Uterus (tissue), 4 donors: Measurements from ENCODE around the gene NAA15. TPM values are rescaled to one million over a fixed set of nuclear protein-coding genes. Genes with fewer than 3 reads are reported as not detected.

ENCODE experiments used
- DNase-seq, 2 donors: peaks; one replicate each; pipeline ENCODE4 v3.0.0-alpha.2; 2019 to 2020
- H3K27ac ChIP-seq, 2 donors: fragments of 200-600 bp; sonication (generic); 1 replicate in 1 of 2; 2 replicates in 1 of 2; pipeline ENCODE4 v1.5.1; 2016 to 2018
- H3K27me3 ChIP-seq, 2 donors: fragments of 200-600 bp; sonication (generic); one replicate each; pipeline ENCODE4 v1.5.1; 2018 to 2019; ENCODE audit warnings: control low read depth in 1 of 2
- H3K36me3 ChIP-seq, 2 donors: fragments of 200-600 bp; sonication (generic); one replicate each; pipeline ENCODE4 v1.5.1; 2019; ENCODE audit warnings: control low read depth in 1 of 2
- H3K4me1 ChIP-seq, 2 donors: fragments of 200-600 bp; sonication (generic); one replicate each; pipeline ENCODE4 v1.5.1; 2018 to 2019; ENCODE audit warnings: control low read depth in 1 of 2
- H3K4me3 ChIP-seq, 2 donors: fragments of 200-600 bp; sonication (generic); 1 replicate in 1 of 2; 2 replicates in 1 of 2; pipeline ENCODE4 v1.5.1; 2018 to 2019; ENCODE audit warnings: mild to moderate bottlenecking in 1 of 2
- H3K9me3 ChIP-seq, 2 donors: fragments of 200-600 bp; sonication (generic); one replicate each; pipeline ENCODE4 v1.5.1; 2019; ENCODE audit warnings: control low read depth in 1 of 2
- POLR2A ChIP-seq, 2 donors: fragments of 450-650 bp; IDR thresholded peaks; one replicate each; pipeline ENCODE4 v1.6.1; 2016; ENCODE audit warnings: antibody characterized with exemption in 2 of 2, mild to moderate bottlenecking in 1 of 2, moderate library complexity in 1 of 2
- intact Hi-C: fragments of 100-400 bp; cut with DNase I; formaldehyde crosslinking; loops from one replicate; pipeline ENCODE4 v1.15.1; 2023; ENCODE audit warnings: low total_unique reads
- total RNA-seq, 4 donors: library from RNA; depleted of rRNA in 3 of 4; stranded (reverse); fragments of >200 nt in 3 of 4; gene quantifications; one replicate each; pipeline versions ENCODE4 v1.1.0 to v1.2.4, GENCODE V29; 2014 to 2023
- TF ChIP-seq, protein P1 (sequence below), 4 experiments: fragments of 200-600 bp in 2 of 4; fragments of 450-650 bp in 2 of 4; sonication (generic) in 2 of 4; IDR thresholded peaks; one replicate each; pipeline ENCODE4 v1.5.1; 2016 to 2019; ENCODE audit warnings: antibody characterized with exemption in 4 of 4, mild to moderate bottlenecking in 2 of 4, moderate library complexity in 1 of 4
- donor health status: DM: yes; HTN: yes; CAD: no.

Gene NAA15
- total RNA-seq, 4 donors from 2014 or later = 47.1 to 75.1 (median 54.1) TPM

DNA sequence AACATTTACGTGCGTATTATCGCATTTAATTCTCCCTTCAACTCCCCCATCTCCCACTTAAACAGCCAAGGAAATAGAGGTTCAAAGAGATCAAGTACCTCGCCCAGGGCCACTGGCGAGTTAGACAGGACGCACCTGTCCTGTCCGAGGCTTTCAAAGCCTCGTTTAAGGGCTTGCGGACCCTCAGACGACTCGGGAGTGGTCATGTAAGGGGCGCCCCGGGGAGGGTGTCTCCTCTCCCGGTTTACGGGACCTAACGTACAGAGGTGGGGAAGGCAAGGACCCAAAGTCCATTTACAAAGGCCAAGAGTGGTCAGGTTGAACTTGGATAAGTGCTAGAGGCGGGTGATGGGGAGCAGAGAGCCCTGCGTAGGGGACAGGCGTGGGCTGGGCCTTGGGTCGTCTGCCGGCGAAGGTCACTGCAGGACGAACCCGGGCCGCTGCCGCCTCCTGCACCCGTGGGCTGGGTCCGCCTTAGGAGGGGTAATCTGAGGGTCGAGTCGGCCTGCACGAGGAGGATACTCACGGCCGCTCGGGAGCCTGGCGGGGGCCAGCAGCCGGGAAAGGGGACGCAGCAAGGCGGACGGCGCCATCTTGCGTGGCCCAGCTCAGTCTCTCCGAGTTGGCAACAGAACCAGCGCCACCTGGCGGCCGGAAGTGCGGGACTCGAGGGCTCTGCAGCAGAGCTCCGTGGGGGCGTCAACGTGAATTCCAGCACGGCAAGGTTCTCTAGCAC, 5.9 kb upstream of the NAA15 start:
- H3K36me3 ChIP-seq = no peaks in the 10 kb centered on the region
- no peaks in the 10 kb centered on the region for H3K27me3 ChIP-seq
- H3K27ac ChIP-seq = peak overlapping the region; percentile 84 to 87
- H3K4me3 ChIP-seq = peak overlapping the region; percentile 71 to 84
- TF ChIP-seq, protein P1, sequence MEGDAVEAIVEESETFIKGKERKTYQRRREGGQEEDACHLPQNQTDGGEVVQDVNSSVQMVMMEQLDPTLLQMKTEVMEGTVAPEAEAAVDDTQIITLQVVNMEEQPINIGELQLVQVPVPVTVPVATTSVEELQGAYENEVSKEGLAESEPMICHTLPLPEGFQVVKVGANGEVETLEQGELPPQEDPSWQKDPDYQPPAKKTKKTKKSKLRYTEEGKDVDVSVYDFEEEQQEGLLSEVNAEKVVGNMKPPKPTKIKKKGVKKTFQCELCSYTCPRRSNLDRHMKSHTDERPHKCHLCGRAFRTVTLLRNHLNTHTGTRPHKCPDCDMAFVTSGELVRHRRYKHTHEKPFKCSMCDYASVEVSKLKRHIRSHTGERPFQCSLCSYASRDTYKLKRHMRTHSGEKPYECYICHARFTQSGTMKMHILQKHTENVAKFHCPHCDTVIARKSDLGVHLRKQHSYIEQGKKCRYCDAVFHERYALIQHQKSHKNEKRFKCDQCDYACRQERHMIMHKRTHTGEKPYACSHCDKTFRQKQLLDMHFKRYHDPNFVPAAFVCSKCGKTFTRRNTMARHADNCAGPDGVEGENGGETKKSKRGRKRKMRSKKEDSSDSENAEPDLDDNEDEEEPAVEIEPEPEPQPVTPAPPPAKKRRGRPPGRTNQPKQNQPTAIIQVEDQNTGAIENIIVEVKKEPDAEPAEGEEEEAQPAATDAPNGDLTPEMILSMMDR (IDR thresholded peaks at IDR 0.05) = peak; percentile 92 to 98 (median 94)
- peak; percentile 47 to 48 for TF ChIP-seq POLR2A (IDR thresholded peaks at IDR 0.05)
- no peaks in the 10 kb centered on the region for H3K9me3 ChIP-seq
- peak; percentile 96 to 97 for DNase-seq
- peaks cover 0 to 4% of the 10 kb centered on the region in 2 donors for H3K4me1 ChIP-seq
- intact Hi-C loops = loop anchor here (10.0 kb wide), 1 partner anchor 201 kb away; no protein-coding TSS in a partner anchor

DNA sequence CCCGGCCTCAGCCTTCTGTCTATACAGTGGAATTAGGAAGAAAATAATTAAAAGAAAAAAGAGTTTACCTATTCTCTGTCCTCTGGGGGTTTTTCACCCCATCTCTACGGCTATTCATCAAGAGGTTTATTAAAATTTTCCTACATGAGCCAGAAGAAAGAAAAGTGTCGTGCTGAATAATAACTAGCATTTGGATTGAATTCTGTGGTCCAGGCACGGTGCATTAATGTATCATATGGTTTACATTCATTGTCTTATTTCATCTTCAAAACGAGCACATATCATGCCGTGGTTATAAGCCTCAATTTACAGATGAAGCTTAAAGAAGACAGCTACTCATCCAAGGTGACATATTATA, 5.4 kb upstream of the NAA15 start:
- H3K9me3 ChIP-seq = no peaks in the 10 kb centered on the region
- TF ChIP-seq, protein P1 (IDR thresholded peaks at IDR 0.05) = no peak
- TF ChIP-seq POLR2A (IDR thresholded peaks at IDR 0.05) = no peak
- H3K4me3 ChIP-seq = peak overlapping the region; percentile 71 to 84
- H3K27me3 ChIP-seq = no peaks in the 10 kb centered on the region
- H3K4me1 ChIP-seq = peaks cover 0 to 4% of the 10 kb centered on the region in 2 donors
- H3K27ac ChIP-seq = peak overlapping the region; percentile 84 to 87
- no peaks in the 10 kb centered on the region for H3K36me3 ChIP-seq
- no peak for DNase-seq
- intact Hi-C loops = loop anchor here (10.0 kb wide), 1 partner anchor 201 kb away; no protein-coding TSS in a partner anchor

DNA sequence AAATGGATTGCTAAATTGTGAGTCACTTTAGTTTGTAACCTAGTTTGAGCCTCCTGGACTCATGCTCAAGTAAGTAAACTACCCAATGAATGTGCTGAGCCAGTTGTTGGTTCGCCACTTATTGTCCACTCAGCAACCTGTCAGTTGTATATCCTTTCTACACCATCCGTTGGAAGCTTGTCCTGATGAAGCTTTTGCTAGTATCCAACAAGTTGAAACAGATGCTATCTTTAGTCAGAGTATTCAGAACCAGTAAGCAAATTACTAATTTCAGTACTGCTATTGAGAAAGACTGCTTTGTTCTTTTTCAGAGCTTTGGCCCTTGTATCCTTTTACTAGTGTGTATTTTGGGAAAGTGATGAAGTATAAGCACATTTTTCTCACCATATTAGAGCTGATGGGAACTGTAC, 4.3 kb upstream of the NAA15 start:
- peaks cover 0 to 4% of the 10 kb centered on the region in 2 donors for H3K4me1 ChIP-seq
- DNase-seq = no peak
- H3K9me3 ChIP-seq = no peaks in the 10 kb centered on the region
- intact Hi-C loops = loop anchor here (10.0 kb wide), 1 partner anchor 202 kb away; no protein-coding TSS in a partner anchor
- H3K4me3 ChIP-seq = no peak overlapping the region
- no peaks in the 10 kb centered on the region for H3K27me3 ChIP-seq
- H3K36me3 ChIP-seq = no peaks in the 10 kb centered on the region
- TF ChIP-seq, protein P1 (IDR thresholded peaks at IDR 0.05) = no peak
- TF ChIP-seq POLR2A (IDR thresholded peaks at IDR 0.05) = no peak
- no peak overlapping the region for H3K27ac ChIP-seq

DNA sequence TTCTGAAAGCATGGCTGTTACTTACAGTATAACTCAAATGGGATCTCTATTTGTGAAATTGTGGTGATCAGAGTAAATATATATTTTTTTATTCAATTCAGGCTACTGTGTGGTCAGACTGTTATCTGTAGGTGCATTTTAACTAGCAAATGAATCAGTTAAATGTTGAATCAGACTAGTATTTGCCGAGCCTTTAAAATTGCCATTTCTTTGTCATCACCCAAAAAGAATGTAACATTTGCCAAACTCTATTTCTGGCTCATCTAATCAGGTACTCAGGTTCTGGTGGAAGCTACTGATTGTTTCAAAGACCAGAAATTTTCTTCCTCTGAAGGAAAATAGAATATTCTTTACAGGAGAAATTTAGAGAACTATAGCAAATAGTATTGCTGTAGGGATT, 1.8 kb upstream of the NAA15 start:
- intact Hi-C loops = loop anchor here (10.0 kb wide), 1 partner anchor 205 kb away; no protein-coding TSS in a partner anchor
- TF ChIP-seq, protein P1 (IDR thresholded peaks at IDR 0.05) = no peak
- no peak for TF ChIP-seq POLR2A (IDR thresholded peaks at IDR 0.05)
- Histone ChIP-seq H3K4me3 (no peak overlapping the region), H3K27me3 (no peaks in the 10 kb centered on the region), H3K9me3 (no peaks in the 10 kb centered on the region), H3K27ac (no peak overlapping the region), H3K36me3 (no peaks in the 10 kb centered on the region), H3K4me1 (peaks cover 0 to 4% of the 10 kb centered on the region in 2 donors)
- no peak for DNase-seq

DNA sequence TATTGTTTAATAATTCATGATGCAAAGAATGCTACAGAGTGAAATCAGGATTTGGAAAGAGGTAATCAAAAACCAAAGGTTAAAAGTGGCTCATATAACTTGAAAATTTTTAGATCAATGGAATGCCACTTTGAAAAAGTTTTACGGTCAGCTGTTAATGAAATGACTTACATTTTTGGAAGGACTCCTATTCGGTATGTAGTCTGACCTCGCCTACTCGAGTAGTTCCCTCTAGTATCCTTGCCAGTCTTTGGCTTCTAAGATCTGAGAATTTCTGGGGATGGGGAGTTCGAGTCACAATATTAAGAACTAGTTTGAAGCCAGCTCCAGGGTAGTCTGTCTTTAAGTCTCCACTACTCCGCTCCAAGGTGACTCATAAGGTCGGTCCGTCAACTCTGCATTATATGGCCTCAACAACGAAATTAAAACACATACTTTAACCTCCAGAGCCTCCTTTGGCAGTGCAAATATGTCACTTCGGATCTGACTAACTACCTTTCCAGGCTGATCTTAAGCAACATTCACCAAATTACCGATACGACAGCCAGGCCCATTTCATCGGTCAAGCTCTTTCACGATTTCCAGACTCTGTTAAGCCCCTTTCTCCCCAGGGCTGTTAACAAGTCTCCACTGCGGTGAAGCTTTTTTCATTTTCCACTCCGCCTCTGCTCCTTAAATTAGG, 733 bp upstream of the NAA15 start:
- Histone ChIP-seq H3K27ac (peak overlapping the region; percentile 89 to 94), H3K4me3 (peak overlapping the region; percentile 72 to 93), H3K36me3 (no peaks in the 10 kb centered on the region), H3K27me3 (no peaks in the 10 kb centered on the region), H3K4me1 (peaks cover 0 to 4% of the 10 kb centered on the region in 2 donors), H3K9me3 (no peaks in the 10 kb centered on the region)
- TF ChIP-seq POLR2A (IDR thresholded peaks at IDR 0.05) = no peak
- TF ChIP-seq, protein P1 (IDR thresholded peaks at IDR 0.05) = no peak
- intact Hi-C loops = no loop called here
- peak in 1 of 2 donors; percentile 26 for DNase-seq
